HCT116 (cell line): ENCODE results near the gene CMIP. TPM values are rescaled to one million over a fixed set of nuclear protein-coding genes. Genes with fewer than 3 reads are reported as not detected.

Source experiments
- ATAC-seq: fragments of 200-7000 bp; cut with Tn5 transposase; 2 replicates; pipeline ENCODE4 v1.9.1; 2020; ENCODE audit warnings: mild to moderate bottlenecking, moderate library complexity
- BruUV-seq: library from RNA; stranded (reverse); fragments of 400-500 nt; replicated peaks from 2 replicates; lab custom pipeline; 2021; lab: Mats Ljungman, UMichigan
- CTCF ChIA-PET: fragments of 300-600 bp; sonication (Branson Sonifier 250); formaldehyde crosslinking; loops from one replicate; lab custom pipeline; 2021; ENCODE audit warnings: antibody characterized with exemption; lab: Charles Lee
- POLR2A ChIA-PET: fragments of 300-600, 350-600 bp; sonication (Branson Sonifier 250); formaldehyde crosslinking; loops from one replicate; lab custom pipeline; 2021; ENCODE audit warnings: antibody characterized with exemption; lab: Charles Lee
- RAD21 ChIA-PET, 2 experiments: fragments of 300-600 bp; sonication (Branson Sonifier 250); formaldehyde crosslinking; loops; one replicate each; lab custom pipeline; 2023; ENCODE audit warnings: low total read pairs in 2 of 2; ENCODE audit not compliant: uncharacterized antibody in 2 of 2, unreplicated experiment in 2 of 2, low non-redundant PET in 1 of 2; lab: Charles Lee
- DNase-seq: peaks from one replicate; pipeline ENCODE4 v3.0.0-alpha.2; 2010; ENCODE audit warnings: low read depth, low spot score
- H2AFZ ChIP-seq: fragments of 200-600 bp; shearing (Covaris generic), sonication (generic); 2 replicates; pipeline ENCODE4 v1.6.1; 2017; ENCODE audit warnings: low read depth, mixed run types, mixed read lengths, antibody characterized with exemption, low read length; ENCODE audit not compliant: poor library complexity, severe bottlenecking
- H3K27ac ChIP-seq: 2 replicates; pipeline ENCODE4 v1.5.1; 2012; ENCODE audit warnings: low read depth, low read length
- H3K27me3 ChIP-seq: fragments of 200-600 bp; sonication (generic); 2 replicates; pipeline ENCODE4 v1.6.1; 2016; ENCODE audit warnings: mixed run types, low read length, mixed read lengths; ENCODE audit not compliant: insufficient read depth
- H3K36me3 ChIP-seq, 2 experiments: fragments of 200-500 bp in 1 of 2; fragments of 200-600 bp in 1 of 2; sonication (Bioruptor generic) in 1 of 2; sonication (generic) in 1 of 2; 2 replicates each; pipeline versions ENCODE4 v1.5.1 to v1.6.1; 2014 to 2016; ENCODE audit warnings: low read length in 2 of 2, inconsistent platforms in 1 of 2, mixed read lengths in 1 of 2, mixed run types in 1 of 2; ENCODE audit not compliant: insufficient read depth in 2 of 2, control insufficient read depth in 1 of 2
- H3K4me1 ChIP-seq, 2 experiments: fragments of 200-600 bp in 1 of 2; sonication (generic) in 1 of 2; 2 replicates each; pipeline versions ENCODE4 v1.5.1 to v1.6.1; 2012 to 2017; ENCODE audit warnings: low read length in 2 of 2, inconsistent platforms in 1 of 2, mild to moderate bottlenecking in 1 of 2, mixed read lengths in 1 of 2, mixed run types in 1 of 2, moderate library complexity in 1 of 2; ENCODE audit not compliant: insufficient read depth in 2 of 2, control insufficient read depth in 1 of 2
- H3K4me2 ChIP-seq: fragments of 200-600 bp; sonication (generic); 2 replicates; pipeline ENCODE4 v1.6.1; 2017; ENCODE audit warnings: mixed run types, low read length, mixed read lengths
- H3K4me3 ChIP-seq, 2 experiments: fragments of 200-600 bp in 1 of 2; sonication (generic) in 1 of 2; replicated peaks in 1 of 2; 2 replicates each; pipeline ENCODE4 v1.5.1; 2011 to 2016; ENCODE audit warnings: low read length in 2 of 2, control low read depth in 1 of 2, low read depth in 1 of 2, mild to moderate bottlenecking in 1 of 2, mixed read lengths in 1 of 2, mixed run types in 1 of 2
- H3K79me2 ChIP-seq: fragments of 200-600 bp; sonication (generic); 2 replicates; pipeline ENCODE4 v1.6.1; 2017; ENCODE audit warnings: mild to moderate bottlenecking, mixed run types, low read length, moderate library complexity, mixed read lengths; ENCODE audit not compliant: insufficient read depth
- H3K9ac ChIP-seq: fragments of 200-600 bp; sonication (generic); 2 replicates; pipeline ENCODE4 v1.6.1; 2016; ENCODE audit warnings: low read length, mixed read lengths
- H3K9me2 ChIP-seq: fragments of 200-600 bp; sonication (generic), shearing (Covaris generic); 2 replicates; pipeline ENCODE4 v1.6.1; 2017; ENCODE audit warnings: mixed run types, mild to moderate bottlenecking, moderate library complexity; ENCODE audit not compliant: insufficient read depth
- H3K9me3 ChIP-seq, 2 experiments: fragments of 200-500 bp in 1 of 2; fragments of 200-600 bp in 1 of 2; sonication (Bioruptor generic) in 1 of 2; sonication (generic) in 1 of 2; 2 replicates each; pipeline ENCODE4 v1.6.1; 2014 to 2017; ENCODE audit warnings: low read length in 2 of 2, mixed read lengths in 2 of 2, inconsistent platforms in 1 of 2, low read depth in 1 of 2, mild to moderate bottlenecking in 1 of 2, mixed run types in 1 of 2, moderate library complexity in 1 of 2; ENCODE audit not compliant: control insufficient read depth in 1 of 2, insufficient read depth in 1 of 2
- H4K20me1 ChIP-seq: fragments of 200-600 bp; sonication (generic), shearing (Covaris generic); 2 replicates; pipeline ENCODE4 v1.6.1; 2017; ENCODE audit warnings: mixed run types, mild to moderate bottlenecking, moderate library complexity; ENCODE audit not compliant: insufficient read depth
- CBX3 ChIP-seq: IDR thresholded peaks from 2 replicates; pipeline ENCODE4 v1.6.1; 2012; ENCODE audit warnings: low read depth
- EZH2 ChIP-seq: fragments of 200-600 bp; sonication (generic); IDR thresholded peaks from 2 replicates; pipeline ENCODE4 v1.6.1; 2017; ENCODE audit warnings: antibody characterized with exemption, mixed run types
- SIN3A ChIP-seq: IDR thresholded peaks from 2 replicates; pipeline ENCODE4 v1.6.1; 2012; ENCODE audit warnings: low read depth
- SP1 ChIP-seq: IDR thresholded peaks from 2 replicates; pipeline ENCODE4 v1.6.1; 2012; ENCODE audit warnings: low read depth
- YY1 ChIP-seq: IDR thresholded peaks from 2 replicates; pipeline ENCODE4 v1.6.1; 2011; ENCODE audit warnings: low read length, low read depth, moderate library complexity, mild to moderate bottlenecking; ENCODE audit not compliant: insufficient replicate concordance; ENCODE audit errors: extremely low read depth
- ZNF274 ChIP-seq: fragments of 200-500 bp; sonication (Bioruptor generic); IDR thresholded peaks from 2 replicates; pipeline ENCODE4 v1.6.1; 2014; ENCODE audit warnings: mild to moderate bottlenecking, low read depth, low read length, inconsistent platforms
- intact Hi-C: fragments of 100-400 bp; cut with micrococcal nuclease; formaldehyde crosslinking; loops from 2 replicates; pipeline ENCODE4 v1.10.0; 2022
- total RNA-seq: library from RNA; stranded (reverse); gene quantifications from one replicate; pipeline ENCODE4 v1.2.1, GENCODE V29; 2021; ENCODE audit not compliant: unreplicated experiment
- TF ChIP-seq, protein P1 (sequence below): IDR thresholded peaks from 2 replicates; pipeline ENCODE4 v1.6.1; 2011; ENCODE audit warnings: mild to moderate bottlenecking, low read length, moderate library complexity; ENCODE audit not compliant: insufficient replicate concordance; ENCODE audit errors: extremely low read depth
- TF ChIP-seq, protein P2 (sequence below): IDR thresholded peaks from 2 replicates; pipeline ENCODE4 v1.6.1; 2012

Gene CMIP
- total RNA-seq, 1 experiment from 2014 or later: 64.6 TPM

DNA sequence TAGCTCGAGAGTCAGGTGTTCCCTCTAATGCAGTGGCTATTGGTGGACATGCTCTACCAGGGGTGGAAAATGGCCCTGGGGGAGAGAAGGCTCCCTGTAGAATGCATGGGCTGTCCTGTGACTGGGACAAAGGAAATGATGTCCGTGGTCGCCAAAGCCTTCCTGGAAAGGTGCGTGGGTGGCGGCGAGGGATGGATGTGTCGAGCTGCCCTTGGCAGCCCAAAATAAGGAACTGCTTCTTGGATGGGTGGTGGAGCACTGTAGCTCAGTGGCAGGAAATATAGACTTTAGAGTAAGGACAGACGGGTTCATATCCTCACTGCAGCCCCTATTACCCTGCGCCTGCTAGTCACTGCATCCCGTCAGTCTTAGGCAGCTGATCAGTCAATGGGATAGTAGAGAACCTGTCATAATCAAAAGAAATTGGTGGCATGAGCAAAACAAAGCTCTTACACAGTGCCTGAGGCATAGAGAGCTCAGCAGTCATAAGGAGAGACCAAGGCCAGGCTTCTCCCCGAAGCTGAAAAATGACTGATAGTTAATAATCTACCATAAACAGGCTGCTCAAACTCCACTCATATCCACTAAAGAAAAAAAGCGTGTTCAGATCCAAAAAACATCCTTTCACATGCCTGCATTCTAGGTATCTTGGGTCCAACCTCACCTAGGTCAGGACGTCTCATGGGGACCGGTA lies 211.0 kb downstream of the CMIP start (continued):
- TF ChIP-seq, protein P1, sequence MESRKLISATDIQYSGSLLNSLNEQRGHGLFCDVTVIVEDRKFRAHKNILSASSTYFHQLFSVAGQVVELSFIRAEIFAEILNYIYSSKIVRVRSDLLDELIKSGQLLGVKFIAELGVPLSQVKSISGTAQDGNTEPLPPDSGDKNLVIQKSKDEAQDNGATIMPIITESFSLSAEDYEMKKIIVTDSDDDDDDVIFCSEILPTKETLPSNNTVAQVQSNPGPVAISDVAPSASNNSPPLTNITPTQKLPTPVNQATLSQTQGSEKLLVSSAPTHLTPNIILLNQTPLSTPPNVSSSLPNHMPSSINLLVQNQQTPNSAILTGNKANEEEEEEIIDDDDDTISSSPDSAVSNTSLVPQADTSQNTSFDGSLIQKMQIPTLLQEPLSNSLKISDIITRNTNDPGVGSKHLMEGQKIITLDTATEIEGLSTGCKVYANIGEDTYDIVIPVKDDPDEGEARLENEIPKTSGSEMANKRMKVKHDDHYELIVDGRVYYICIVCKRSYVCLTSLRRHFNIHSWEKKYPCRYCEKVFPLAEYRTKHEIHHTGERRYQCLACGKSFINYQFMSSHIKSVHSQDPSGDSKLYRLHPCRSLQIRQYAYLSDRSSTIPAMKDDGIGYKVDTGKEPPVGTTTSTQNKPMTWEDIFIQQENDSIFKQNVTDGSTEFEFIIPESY: no peak
- TF ChIP-seq EZH2: no peak
- TF ChIP-seq ZNF274: no peak
- TF ChIP-seq SP1: no peak
- TF ChIP-seq, protein P2, sequence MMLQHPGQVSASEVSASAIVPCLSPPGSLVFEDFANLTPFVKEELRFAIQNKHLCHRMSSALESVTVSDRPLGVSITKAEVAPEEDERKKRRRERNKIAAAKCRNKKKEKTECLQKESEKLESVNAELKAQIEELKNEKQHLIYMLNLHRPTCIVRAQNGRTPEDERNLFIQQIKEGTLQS: no peak
- no peak for TF ChIP-seq SIN3A

DNA sequence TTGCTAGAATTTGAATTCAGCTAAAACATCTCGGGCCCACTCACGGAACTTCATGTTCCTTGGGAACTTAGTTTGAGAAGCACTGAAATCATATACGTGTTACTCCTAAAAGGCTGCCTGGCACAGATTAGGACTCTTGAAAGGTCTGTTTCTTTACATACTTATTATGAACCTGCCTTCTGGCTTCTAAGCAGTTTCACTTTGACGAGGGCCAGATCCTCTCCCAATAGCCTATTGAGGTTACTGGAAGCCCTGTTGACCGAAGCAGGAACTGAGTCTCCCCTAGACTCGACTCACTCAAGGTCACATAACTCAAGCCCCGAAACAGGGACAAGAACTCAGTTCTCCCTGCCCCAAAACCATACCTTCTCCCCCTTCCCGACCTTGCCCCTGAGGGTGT lies 212.6 kb downstream of the CMIP start:
- POLR2A ChIA-PET: no interaction called here
- no peaks in the 10 kb centered on the region for H3K9me3 ChIP-seq
- no peak for ATAC-seq
- H3K36me3 ChIP-seq: peaks cover 6 to 46% of the 10 kb centered on the region in 2 experiments; a peak in 3 of 4 replicates
- H3K4me1 ChIP-seq: peaks cover 0 to 24% of the 10 kb centered on the region in 2 experiments; a peak in 2 of 4 replicates
- no peak for TF ChIP-seq CBX3
- TF ChIP-seq YY1: no peak
- no peaks in the 10 kb centered on the region for H3K9me2 ChIP-seq
- no peak overlapping the region for H3K4me3 ChIP-seq
- intact Hi-C loops: no loop called here
- BruUV-seq: no TSS peak
- no peak overlapping the region for H2AFZ ChIP-seq
- CTCF ChIA-PET: no interaction called here
- H3K79me2 ChIP-seq: peaks cover 5% of the 10 kb centered on the region; the same call in 1 of the 2 replicates
- no peak overlapping the region for H3K27ac ChIP-seq
- DNase-seq: no peak
- no peaks in the 10 kb centered on the region for H3K27me3 ChIP-seq
- no peaks in the 10 kb centered on the region for H4K20me1 ChIP-seq
- RAD21 ChIA-PET: no interaction called here
- no peak overlapping the region for H3K9ac ChIP-seq
- H3K4me2 ChIP-seq: no peak overlapping the region
